AG04450 (cell line): Measurements from ENCODE around the gene SAE1. TPM values are rescaled to one million over a fixed set of nuclear protein-coding genes. Genes with fewer than 3 reads are reported as not detected.

Experiments used
- CTCF ChIA-PET: fragments of 300-600, 350-600 bp; formaldehyde crosslinking; extraction: SDS; loops from one replicate; lab custom pipeline; 2022; ENCODE audit warnings: antibody characterized with exemption, inconsistent platforms; lab: Charles Lee
- POLR2A ChIA-PET: fragments of 350-600 bp; formaldehyde crosslinking; extraction: SDS; loops from one replicate; lab custom pipeline; 2021; ENCODE audit warnings: antibody characterized with exemption, inconsistent platforms; lab: Yijun Ruan, JAX
- DNase-seq: peaks from one replicate; pipeline ENCODE4 v3.0.0-alpha.2; 2011; ENCODE audit warnings: low read depth, low spot score
- H3K27ac ChIP-seq: one replicate; pipeline ENCODE4 v1.5.1; 2012; ENCODE audit warnings: low read depth, low read length, control low read depth
- H3K27me3 ChIP-seq: one replicate; pipeline ENCODE4 v1.6.0; 2012; ENCODE audit warnings: low read length; ENCODE audit not compliant: control insufficient read depth, insufficient read depth
- H3K4me3 ChIP-seq: 2 replicates; pipeline ENCODE4 v1.5.1; 2011; ENCODE audit warnings: mild to moderate bottlenecking, low read depth, low read length, control low read depth
- H3K9me3 ChIP-seq: 2 replicates; pipeline ENCODE4 v1.5.1; 2012; ENCODE audit warnings: low read length; ENCODE audit not compliant: control insufficient read depth, insufficient read depth
- polyA plus RNA-seq: library from polyadenylated mRNA; depleted of rRNA; stranded (reverse); fragments of >200 nt; gene quantifications from 2 replicates; pipeline ENCODE4 v1.2.3, GENCODE V29; 2011
- TF ChIP-seq, protein P1 (sequence below): IDR thresholded peaks from 2 replicates; pipeline ENCODE4 v1.5.1; 2011; ENCODE audit warnings: low read depth, low read length, control low read depth, inconsistent platforms

Gene SAE1
- polyA plus RNA-seq, 1 experiment: 165 TPM

DNA sequence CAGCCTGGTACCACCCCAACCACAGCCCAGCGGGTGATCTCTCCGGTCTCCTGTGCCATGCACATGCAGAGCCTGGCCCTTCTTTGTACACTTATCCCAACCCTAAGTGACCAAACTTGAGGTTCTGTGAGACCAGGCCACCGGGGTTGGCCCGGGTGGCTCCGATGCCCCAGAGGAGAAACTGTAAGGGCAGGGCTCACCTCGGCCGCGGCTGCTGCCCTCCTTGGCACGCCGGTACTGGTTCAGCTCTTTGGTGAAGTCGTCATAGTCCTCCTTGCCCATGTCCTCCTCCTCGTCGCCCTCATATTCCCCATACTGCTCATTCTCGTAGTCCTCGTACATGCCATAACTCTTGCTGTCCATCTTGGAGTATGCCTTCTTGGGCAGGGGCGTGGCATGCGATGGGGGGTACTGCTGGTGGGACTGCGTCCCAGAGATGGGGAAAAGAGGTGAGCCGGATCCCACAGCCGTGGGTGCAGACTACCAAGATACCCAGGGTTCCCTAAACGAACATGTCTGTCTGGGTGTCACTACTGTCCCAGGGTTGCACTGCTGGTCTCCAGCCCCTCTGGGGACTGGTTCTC lies 40.8 kb upstream of the SAE1 start:
- Histone ChIP-seq H3K4me3 (no peak overlapping the region), H3K27ac (no peak overlapping the region), H3K9me3 (no peaks in the 10 kb centered on the region; the same call in 1 of the 2 replicates), H3K27me3 (no peaks in the 10 kb centered on the region)
- no peak for DNase-seq
- CTCF ChIA-PET: no interaction called here
- POLR2A ChIA-PET: no interaction called here
- TF ChIP-seq, protein P1, sequence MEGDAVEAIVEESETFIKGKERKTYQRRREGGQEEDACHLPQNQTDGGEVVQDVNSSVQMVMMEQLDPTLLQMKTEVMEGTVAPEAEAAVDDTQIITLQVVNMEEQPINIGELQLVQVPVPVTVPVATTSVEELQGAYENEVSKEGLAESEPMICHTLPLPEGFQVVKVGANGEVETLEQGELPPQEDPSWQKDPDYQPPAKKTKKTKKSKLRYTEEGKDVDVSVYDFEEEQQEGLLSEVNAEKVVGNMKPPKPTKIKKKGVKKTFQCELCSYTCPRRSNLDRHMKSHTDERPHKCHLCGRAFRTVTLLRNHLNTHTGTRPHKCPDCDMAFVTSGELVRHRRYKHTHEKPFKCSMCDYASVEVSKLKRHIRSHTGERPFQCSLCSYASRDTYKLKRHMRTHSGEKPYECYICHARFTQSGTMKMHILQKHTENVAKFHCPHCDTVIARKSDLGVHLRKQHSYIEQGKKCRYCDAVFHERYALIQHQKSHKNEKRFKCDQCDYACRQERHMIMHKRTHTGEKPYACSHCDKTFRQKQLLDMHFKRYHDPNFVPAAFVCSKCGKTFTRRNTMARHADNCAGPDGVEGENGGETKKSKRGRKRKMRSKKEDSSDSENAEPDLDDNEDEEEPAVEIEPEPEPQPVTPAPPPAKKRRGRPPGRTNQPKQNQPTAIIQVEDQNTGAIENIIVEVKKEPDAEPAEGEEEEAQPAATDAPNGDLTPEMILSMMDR: no peak

DNA sequence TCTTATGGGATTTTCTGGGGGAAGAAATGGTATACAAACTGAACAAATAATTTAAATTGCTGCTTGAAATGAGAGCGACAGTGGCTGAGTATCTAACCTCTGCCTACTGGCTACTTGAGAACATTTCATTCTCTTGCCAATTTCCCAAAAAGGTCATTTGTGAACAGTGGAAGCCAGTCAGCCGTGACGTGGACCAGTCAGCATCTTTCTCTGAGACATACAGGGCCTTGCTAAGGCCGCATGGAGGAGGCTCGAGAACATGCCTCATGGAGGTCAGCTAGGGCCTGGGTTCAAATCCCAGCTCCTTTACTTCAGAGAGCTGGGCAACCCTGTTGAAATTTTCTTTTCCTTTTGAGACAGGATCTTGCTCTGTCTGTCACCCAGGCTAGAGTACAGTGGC lies 37.4 kb upstream of the SAE1 start:
- DNase-seq: no peak
- H3K4me3 ChIP-seq: no peak overlapping the region
- no peaks in the 10 kb centered on the region for H3K9me3 ChIP-seq
- H3K27me3 ChIP-seq: no peaks in the 10 kb centered on the region
- CTCF ChIA-PET: interaction anchor here (0.5 kb wide), 1 partner anchor 57 kb away, joined by 3 read pairs; no protein-coding TSS in a partner anchor
- H3K27ac ChIP-seq: no peak overlapping the region
- POLR2A ChIA-PET: no interaction called here
- TF ChIP-seq, protein P1: no peak

GRCh38 chr19:47093841-47094240 lies 36.8 kb upstream of the SAE1 start:
- H3K9me3 ChIP-seq: no peaks in the 10 kb centered on the region
- ChIA-PET CTCF (no interaction called here), POLR2A (no interaction called here)
- H3K4me3 ChIP-seq: no peak overlapping the region
- no peak overlapping the region for H3K27ac ChIP-seq
- TF ChIP-seq, protein P1: no peak
- no peak for DNase-seq
- no peaks in the 10 kb centered on the region for H3K27me3 ChIP-seq

GRCh38 chr19:47094557-47095475 lies 35.8 kb upstream of the SAE1 start:
- Histone ChIP-seq H3K27ac (peak overlapping the region; percentile 11), H3K27me3 (no peaks in the 10 kb centered on the region), H3K4me3 (no peak overlapping the region), H3K9me3 (no peaks in the 10 kb centered on the region)
- no peak for DNase-seq
- TF ChIP-seq, protein P1: no peak
- CTCF ChIA-PET: interaction anchor here (0.9 kb wide), 1 partner anchor 15 kb away, joined by 4 read pairs; no protein-coding TSS in a partner anchor
- POLR2A ChIA-PET: no interaction called here
